ENCODE results near the gene TIMP1.
"Not testable (repeated sequence)": the region's sequence is repeated elsewhere in the genome, so short reads cannot be mapped to it uniquely, and the experiment has no call there.

TIMP1 gene

GRCh38 chrX:47595716-47596251 lies 13.5 kb downstream of the TIMP1 start:
- DNase-seq: no peak
- intact Hi-C loops (cut with DNase I): no loop called here

GRCh38 chrX:47596256-47596655 lies 14.0 kb downstream of the TIMP1 start:
- intact Hi-C loops (cut with DNase I): no loop called here
- no peak for DNase-seq

- intact Hi-C loops (cut with DNase I): no loop called here
- DNase-seq: no peak
These were observed 15.0 kb downstream of the TIMP1 start for GRCh38 chrX:47597222-47597621.

- peak in 1 of 10 donors; percentile 21 for DNase-seq
- intact Hi-C loops (cut with DNase I): not testable (repeated sequence)
These were observed 20.9 kb downstream of the TIMP1 start for GRCh38 chrX:47603125-47603524.

- intact Hi-C loops (cut with DNase I): no loop called here
- DNase-seq: no peak
These were observed 22.8 kb downstream of the TIMP1 start for GRCh38 chrX:47605024-47605423.

- intact Hi-C loops (cut with DNase I): no loop called here
- no peak for DNase-seq
These were observed 24.9 kb downstream of the TIMP1 start for GRCh38 chrX:47607091-47607490.

GRCh38 chrX:47608130-47608810 lies 26.0 kb downstream of the TIMP1 start:
- DNase-seq: peak in 6 of 10 donors; percentile 32 to 91 (median 54)
- intact Hi-C loops (cut with DNase I): no loop called here

GRCh38 chrX:47610511-47610910 lies 28.3 kb downstream of the TIMP1 start:
- intact Hi-C loops (cut with DNase I): no loop called here

GRCh38 chrX:47611489-47611888 lies 29.3 kb downstream of the TIMP1 start:
- no peak for DNase-seq
- intact Hi-C loops (cut with DNase I): no loop called here

More at GRCh38 chrX:47610511-47610910, 28.3 kb downstream of the TIMP1 start:
- DNase-seq: no peak

GRCh38 chrX:47611926-47612325 lies 29.7 kb downstream of the TIMP1 start:
- intact Hi-C loops (cut with DNase I): no loop called here
- no peak for DNase-seq

- DNase-seq: no peak
- intact Hi-C loops (cut with DNase I): no loop called here
These were observed 30.2 kb downstream of the TIMP1 start for GRCh38 chrX:47612418-47612817.

- intact Hi-C loops (cut with DNase I): no loop called here
- peak in 6 of 10 donors; percentile 29 to 88 (median 52) for DNase-seq
These were observed 30.8 kb downstream of the TIMP1 start for GRCh38 chrX:47613082-47613481.

- intact Hi-C loops (cut with DNase I): no loop called here
- no peak for DNase-seq
These were observed 32.4 kb downstream of the TIMP1 start for GRCh38 chrX:47614618-47615017.

- no peak for DNase-seq
- intact Hi-C loops (cut with DNase I): no loop called here
These were observed 36.8 kb downstream of the TIMP1 start for GRCh38 chrX:47618923-47619485.

GRCh38 chrX:47619486-47620302 lies 37.5 kb downstream of the TIMP1 start, which contains the start of gene SYN1:
Gene SYN1 (minus strand): TSS chrX:47619857. CDS start chrX:47619728, 129 bp downstream.
- DNase-seq: peak; percentile 67 to 97 (median 78)
- intact Hi-C loops (cut with DNase I): no loop called here

- no peak for DNase-seq
- intact Hi-C loops (cut with DNase I): no loop called here
These were observed 38.1 kb downstream of the TIMP1 start for GRCh38 chrX:47620303-47620685.

- intact Hi-C loops (cut with DNase I): no loop called here
- DNase-seq: no peak
These were observed 39.6 kb downstream of the TIMP1 start for GRCh38 chrX:47621851-47622250.

GRCh38 chrX:47623540-47624027 lies 41.3 kb downstream of the TIMP1 start:
- DNase-seq: peak in 9 of 10 donors; percentile 35 to 96 (median 74)
- intact Hi-C loops (cut with DNase I): no loop called here

GRCh38 chrX:47625365-47625764 lies 43.1 kb downstream of the TIMP1 start:
- DNase-seq: peak in 1 of 10 donors; percentile 13
- intact Hi-C loops (cut with DNase I): no loop called here

GRCh38 chrX:47628982-47629381 lies 46.7 kb downstream of the TIMP1 start:
- intact Hi-C loops (cut with DNase I): no loop called here
- no peak for DNase-seq

Data from posterior cingulate gyrus (tissue), 11 donors.